ENCODE data around the gene ASXL1.

Gene ASXL1

DNA sequence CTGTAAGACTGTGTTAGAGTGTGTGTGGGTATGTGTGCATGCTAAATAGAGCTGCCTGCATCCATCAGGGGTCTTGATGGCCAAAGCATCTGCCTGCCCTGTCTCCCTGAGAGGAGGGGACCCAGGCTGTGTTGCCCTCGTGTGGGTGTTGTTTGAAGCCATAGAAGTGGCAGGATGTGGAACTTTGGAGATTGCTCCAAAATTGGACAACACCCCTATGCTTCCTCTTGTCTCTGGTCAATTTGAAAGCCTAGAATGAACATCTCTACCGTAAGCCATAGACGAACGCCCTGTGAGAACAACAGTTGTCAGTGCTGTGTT, 82.6 kb downstream of the ASXL1 start:
- DNase-seq (ENCODE audit: low read depth) = no peak

GRCh38 chr20:32441638-32442037, 83.5 kb downstream of the ASXL1 start:
- no peak for DNase-seq (ENCODE audit: low read depth)

GRCh38 chr20:32442630-32443373, 84.7 kb downstream of the ASXL1 start:
- no peak for DNase-seq (ENCODE audit: low read depth)

GRCh38 chr20:32443386-32443974, 85.3 kb downstream of the ASXL1 start:
- no peak for DNase-seq (ENCODE audit: low read depth)

GRCh38 chr20:32444474-32445220, 86.5 kb downstream of the ASXL1 start:
- DNase-seq (ENCODE audit: low read depth) = no peak

GRCh38 chr20:32445539-32446273, 87.6 kb downstream of the ASXL1 start:
- DNase-seq (ENCODE audit: low read depth) = no peak

DNA sequence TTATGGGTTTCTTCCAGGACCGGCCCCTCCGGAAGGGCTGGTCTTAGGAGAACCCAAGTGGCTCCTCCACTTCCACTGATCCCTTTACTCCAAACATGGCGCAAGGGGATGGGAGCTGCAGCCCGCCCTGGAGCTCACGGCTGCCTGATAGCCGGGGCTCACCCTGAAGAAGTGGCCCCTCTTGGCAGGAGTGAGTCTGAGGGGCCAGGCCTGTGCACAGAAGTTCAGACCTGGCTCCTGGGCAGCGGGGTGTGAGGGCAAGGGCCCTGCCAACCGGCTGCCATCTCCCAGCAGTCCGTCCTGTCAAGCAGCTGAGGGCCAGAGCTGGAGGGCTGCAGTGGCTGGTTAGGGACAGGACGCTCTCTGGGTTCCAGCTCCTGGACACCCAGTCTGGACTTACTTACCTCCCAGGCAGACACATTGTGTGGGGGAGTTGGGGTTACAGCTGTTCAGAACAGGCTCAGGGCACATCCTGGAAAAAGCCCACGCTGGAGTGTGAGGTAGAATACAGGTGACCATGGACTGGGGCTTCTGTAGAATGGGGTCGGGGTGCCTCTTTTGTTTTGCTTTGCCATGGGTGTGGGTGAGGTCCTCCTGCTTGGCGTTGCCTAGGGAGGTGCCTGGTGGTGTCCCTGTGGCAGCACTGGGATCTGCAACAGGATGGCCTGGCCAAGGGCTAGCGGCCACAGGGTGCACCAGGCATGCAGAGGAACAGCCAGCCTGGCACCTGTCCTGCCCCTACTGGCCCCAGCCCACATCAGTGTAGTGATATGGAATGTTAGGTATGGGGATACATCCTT, 88.4 kb downstream of the ASXL1 start:
- DNase-seq (ENCODE audit: low read depth) = no peak

DNA sequence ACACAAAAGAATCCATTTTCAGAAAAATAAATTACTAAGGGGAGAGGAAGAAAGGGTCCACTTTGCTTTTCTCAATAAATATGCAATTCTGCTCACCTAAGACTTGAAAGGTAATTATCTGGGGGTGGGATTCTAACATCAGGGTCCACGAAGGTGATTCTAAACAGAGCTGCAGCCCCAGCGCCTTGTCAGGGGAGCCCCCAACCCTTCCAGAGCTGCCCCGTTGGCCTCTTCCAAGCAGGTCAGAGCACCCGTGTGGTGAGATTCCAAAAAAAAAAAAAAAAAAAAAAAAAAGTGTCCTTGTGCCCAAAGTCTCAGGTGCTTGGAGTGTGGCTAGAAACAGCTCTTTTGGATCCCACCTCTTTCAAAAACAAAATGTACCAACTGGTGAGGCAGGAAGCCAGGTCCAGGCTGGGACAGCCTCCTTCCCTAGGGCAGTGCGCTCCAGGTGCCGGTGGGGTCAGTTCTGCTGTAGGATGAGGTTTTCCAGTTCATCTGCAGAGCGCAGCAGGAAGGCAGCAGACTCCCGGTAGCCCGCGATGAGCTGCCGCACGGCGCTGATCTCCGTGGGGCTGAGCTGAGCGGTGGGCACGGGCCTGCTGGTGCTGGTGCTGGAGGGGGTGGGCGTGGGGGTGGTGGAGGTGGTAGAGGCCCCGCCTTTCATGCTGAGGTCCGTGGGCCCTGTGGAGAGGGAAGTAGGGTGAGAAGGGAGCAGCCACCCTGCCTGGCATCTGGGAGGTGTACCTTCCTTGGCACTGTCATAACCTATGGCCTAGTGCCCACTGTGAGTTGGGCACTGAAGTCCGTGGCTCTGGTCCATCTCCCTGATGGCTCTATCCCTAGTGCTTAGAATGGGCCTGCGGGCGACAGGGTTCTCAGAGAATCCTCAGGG, 89.3 kb downstream of the ASXL1 start:
- no peak for DNase-seq (ENCODE audit: low read depth)

GRCh38 chr20:32448306-32449056, 90.3 kb downstream of the ASXL1 start:
- no peak for DNase-seq (ENCODE audit: low read depth)

- DNase-seq (ENCODE audit: low read depth) = no peak
Measured at GRCh38 chr20:32449057-32449889, 91.1 kb downstream of the ASXL1 start.

GRCh38 chr20:32449890-32450401, 91.8 kb downstream of the ASXL1 start:
- DNase-seq (ENCODE audit: low read depth) = no peak

DNA sequence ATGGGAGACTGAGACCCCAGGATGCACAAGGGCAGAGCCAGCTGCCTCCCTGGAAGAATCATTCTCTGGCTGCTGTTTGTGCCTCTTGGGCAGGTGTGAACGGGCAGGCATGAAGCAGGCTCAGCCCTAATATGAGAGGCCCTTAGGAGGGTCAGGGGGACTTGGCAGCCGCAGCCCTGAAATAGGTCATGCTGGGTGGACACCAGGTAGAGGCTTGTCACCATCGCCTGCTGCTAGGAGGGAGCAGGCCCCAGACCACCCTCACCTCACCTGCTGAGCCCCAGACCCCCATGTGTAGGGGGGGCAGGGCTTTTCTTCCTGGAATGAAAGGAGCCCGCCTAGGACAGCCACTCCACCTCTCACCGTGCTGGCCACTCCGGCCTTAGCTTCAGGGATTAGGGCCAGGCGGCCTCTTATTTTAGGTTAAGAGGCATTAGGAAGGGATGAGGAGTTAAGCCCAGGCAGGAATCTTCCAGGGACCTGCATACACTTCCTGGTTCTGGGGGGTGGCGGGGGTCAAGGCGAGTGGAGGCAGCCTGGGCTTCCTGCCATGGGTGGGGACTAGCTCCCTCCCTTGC, 92.4 kb downstream of the ASXL1 start:
- DNase-seq (ENCODE audit: low read depth) = no peak

- no peak for DNase-seq (ENCODE audit: low read depth)
Measured at GRCh38 chr20:32451340-32451681, 93.2 kb downstream of the ASXL1 start.

DNA sequence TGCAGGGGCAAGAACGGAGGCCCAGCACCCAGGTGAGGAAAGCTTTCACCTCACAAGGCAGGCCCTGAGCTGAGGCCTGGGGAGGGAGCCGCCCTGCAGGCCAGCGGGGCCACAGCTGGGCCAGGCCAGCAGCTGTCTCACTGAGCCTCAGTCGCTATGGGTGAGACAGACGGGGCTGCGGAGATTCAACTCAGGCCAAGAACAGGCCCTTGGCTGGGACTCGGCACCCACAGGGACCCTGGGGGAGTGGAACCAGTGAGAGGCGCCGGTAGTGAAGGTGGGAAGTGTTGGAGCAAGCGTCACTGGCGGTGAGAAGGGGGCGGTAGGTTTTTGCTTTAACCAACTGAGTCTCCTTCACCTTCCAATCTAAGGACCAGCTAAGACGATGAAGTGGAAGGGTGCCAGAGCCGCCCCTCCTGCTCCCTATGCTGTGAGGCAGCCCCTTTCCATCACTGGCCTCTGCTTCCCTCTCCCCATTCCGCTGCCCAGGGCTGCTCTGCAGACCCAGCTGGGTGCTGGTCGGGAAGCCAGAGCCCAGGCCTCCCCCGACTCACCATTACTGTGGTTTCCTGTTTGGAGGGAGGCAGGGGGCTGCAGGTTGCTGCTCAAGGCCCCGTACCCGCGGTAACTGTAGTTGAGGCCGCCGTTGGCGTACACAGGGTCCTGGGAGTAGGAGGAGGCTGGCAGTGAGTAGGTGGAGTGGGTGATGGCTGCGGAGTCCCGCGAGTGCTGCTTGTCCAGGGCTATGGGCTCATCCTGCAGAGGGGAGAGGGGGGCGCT, 93.7 kb downstream of the ASXL1 start:
- DNase-seq (ENCODE audit: low read depth) = no peak

- DNase-seq (ENCODE audit: low read depth) = no peak
Measured at GRCh38 chr20:32452776-32453466, 94.8 kb downstream of the ASXL1 start.

GRCh38 chr20:32453467-32454163, 95.5 kb downstream of the ASXL1 start:
- no peak for DNase-seq (ENCODE audit: low read depth)

All from stimulated activated CD8-positive, alpha-beta memory T cell treated with anti-CD3 and anti-CD28 coated beads, Interleukin-7, amount 100 ng/mL, for 24 hours (primary cell).